GM10847 (cell line): ENCODE measurements around the gene KCNH2.

Experiments used
- POLR2A ChIP-seq: IDR thresholded peaks from 2 replicates; pipeline ENCODE4 v1.6.1; 2011; ENCODE audit not compliant: insufficient read length; ENCODE audit errors: extremely low read depth

The KCNH2 gene

DNA sequence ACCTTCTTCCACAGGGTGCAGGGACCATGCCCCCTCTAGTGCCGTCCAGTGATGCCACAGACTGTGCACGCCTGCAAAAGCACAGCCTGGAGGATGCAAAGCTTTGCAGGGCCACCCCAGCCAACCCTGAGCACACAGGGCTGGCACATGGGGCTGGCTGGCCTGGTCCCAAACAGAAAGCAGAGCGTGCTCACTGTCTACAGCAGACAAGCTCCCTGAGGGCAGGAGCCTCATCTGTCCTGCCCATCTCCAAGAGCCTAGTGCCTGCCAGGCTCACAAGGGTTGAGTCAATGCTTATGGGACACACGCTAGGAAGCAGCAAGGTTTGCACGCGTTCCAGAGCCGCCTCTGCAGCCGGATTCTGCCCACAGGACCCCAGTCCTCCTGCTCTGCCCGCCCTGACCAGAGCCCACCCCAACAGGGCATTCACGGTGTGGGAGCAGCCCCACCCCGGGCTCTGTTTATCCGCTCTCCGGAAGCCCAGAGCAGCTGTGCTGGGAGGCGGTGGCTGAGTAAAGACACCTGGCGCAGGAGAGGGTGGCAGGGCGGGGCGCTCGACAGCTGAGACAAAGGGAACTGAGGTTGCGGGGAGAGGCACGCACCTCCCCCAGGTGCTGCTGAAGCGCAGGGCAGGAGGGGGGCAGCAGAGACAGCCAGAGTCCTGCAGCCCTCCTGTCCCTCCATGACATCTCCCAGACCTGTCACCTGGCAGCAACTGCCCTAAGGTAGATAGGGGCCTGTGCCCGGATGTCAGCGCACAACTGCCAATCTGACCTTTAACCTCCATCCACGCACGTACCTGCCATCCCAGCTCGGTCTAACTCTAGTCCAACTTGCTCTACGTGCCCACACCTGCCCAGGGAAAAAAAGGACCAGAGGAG, 4.3 kb downstream of the KCNH2 start:
- no peak for TF ChIP-seq POLR2A

GRCh38 chr7:150972741-150973140, 5.4 kb downstream of the KCNH2 start:
- no peak for TF ChIP-seq POLR2A

GRCh38 chr7:150972023-150972468, 6.1 kb downstream of the KCNH2 start:
- TF ChIP-seq POLR2A, result no peak

GRCh38 chr7:150971242-150972022, 6.7 kb downstream of the KCNH2 start:
- no peak for TF ChIP-seq POLR2A

DNA sequence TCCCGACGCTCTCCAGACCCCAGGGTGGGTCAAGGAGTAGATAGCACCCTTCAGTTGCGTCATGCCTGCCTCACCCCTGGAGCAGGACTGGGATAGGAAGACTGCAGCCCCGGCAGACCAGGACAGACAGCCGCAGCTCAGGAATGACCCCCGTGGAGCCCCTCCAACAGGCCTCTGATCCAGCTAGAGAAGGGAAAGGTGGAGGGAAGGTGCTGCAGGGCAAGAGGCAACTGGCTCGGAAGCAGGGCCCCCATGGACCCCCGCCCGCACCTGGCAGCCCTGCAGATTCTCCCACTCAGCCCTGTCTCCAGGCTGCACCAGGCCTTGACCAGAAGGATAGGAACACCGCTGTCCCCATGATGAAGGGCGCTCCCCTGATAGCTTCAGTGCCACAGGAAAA, 7.7 kb downstream of the KCNH2 start:
- no peak for TF ChIP-seq POLR2A

GRCh38 chr7:150969475-150969874, 8.6 kb downstream of the KCNH2 start:
- no peak for TF ChIP-seq POLR2A

DNA sequence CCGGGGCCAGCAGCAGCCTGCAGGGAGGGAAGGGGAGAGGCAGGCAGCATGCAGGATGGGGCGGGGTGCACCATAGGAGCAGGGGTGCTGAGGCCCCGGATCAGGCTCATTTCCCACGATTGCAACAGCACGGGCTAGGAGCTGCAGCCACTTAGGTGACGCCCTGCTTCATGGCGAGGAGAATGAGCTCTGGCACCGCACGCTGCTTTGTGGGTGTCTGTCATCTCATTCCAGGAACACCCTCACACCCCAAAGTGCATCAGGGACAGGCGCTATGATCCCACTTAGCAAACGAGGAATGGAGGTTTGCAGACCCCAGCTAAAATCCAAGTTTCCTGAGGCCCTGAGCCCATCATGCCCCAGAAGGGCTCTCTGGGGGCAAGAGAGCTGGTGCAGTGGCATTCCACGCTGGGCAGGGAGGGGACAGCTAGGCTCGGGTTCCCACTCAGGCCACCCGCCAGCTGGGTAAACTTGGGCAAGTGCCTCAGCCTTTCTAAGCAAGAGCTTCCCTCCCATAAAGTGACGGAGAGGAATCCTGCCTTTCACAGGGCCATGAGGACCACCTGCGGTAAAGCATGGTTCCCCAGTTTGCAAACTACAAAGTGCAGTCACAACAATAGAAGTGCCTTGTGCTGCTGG, 9.3 kb downstream of the KCNH2 start:
- TF ChIP-seq POLR2A, result no peak

DNA sequence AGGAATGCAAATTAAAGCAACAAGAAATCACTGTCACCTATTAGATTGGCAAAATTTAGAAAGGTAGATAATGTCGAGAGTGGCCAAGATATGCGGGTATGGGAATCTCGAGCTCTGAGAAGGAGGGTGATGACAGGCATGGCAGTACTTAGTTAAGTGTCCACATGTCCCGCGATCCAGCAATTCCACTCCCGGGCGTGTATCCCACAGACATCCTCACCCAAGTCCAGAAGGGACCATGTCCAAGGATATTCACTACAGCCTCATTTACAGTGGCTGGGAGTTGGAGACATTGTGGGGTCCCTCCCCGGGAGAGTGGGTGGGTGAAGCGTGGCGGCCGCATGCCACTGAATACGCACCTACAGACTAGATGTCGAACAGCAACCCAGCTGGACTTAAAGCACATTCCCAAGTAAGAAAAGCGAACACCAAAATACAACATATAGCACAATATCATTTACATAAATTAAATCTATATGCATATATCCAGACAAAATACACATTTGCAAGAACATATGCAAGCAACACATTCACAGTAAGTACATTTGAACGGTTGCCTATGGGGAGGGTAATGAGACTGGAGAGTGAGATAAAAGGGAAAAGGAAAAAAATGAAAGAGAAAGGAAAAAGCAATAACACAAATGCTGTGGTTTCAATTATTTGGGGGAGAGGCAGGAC, 9.9 kb downstream of the KCNH2 start:
- no peak for TF ChIP-seq POLR2A

- TF ChIP-seq POLR2A, result no peak
Observed at GRCh38 chr7:150967349-150967748, 10.8 kb downstream of the KCNH2 start.

DNA sequence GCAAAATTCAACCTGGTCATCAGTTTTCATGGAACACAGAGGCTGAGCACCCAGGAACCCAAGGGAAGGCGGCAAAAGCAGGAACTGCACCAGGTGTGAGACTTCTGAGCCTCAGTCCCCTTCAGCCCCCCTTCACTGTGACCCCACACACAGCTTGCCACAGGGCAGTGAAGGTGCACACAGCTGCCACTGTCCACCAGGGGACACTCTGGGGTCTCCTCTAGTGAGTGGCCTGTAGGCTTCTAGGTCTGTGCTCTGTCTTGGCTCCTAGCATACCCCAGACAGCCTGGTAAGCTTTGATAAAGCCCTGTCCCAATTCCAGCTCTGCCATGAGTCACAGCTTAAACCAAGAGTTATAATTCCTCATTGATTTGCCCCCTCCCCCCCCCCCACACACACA, 12.1 kb downstream of the KCNH2 start:
- no peak for TF ChIP-seq POLR2A

DNA sequence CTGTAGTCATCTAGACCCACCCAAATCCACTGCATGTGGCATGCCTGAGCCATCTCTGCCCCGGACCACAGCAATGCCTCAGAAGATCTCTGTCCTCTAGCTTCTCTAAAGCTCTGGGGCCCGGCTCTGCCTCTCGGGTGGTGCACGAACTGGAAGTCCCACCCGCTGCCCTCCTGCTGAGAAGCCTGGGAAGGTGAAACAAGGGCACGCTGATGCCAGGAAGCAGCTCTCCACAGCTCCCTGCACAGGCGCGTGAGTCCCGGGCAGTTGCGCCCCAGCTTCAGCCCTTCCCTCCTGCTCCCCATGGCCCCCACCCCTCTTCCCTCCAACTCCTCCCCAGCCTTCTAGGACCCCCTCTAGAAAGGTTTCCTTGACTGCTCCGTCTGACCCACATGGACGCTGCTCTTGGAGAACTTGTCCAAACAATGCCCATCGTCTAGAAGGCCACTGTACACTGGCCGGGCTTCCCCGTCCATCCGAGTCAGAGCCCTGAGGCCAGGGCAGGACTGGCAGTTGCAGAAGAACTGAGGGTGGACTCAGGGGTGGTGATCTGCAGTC, 12.8 kb downstream of the KCNH2 start:
- no peak for TF ChIP-seq POLR2A

DNA sequence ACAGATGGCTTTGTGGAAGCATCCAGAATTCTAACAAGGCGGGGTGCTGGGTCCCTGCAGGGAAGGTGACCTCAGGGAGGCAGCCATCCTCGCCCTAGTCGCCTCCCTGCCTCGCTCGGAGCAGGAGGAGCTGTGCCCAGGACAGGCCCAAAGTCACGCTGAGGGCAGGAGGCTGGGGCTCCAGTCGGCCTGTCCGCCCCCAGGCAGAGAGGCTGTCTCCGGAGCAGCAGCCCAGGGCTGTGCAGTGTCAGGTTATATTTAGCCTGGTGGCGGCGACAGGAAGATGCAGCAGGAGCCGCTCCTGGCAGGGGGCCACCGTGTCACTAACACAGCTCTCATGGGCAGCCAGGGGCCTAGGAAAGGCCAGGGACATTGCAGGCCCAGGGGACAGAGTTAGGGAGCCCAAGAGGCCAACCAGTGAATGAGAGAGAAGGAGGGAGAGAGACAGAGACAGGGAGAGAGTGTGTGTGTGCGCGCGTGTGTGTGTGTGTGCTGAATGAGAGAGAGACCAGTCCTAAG, 13.5 kb downstream of the KCNH2 start:
- no peak for TF ChIP-seq POLR2A

- TF ChIP-seq POLR2A, result no peak
Observed at GRCh38 chr7:150963707-150964559, 14.2 kb downstream of the KCNH2 start.
